GM19023 (cell line): ENCODE data around the gene TMEM238L.

Source experiments
- ATAC-seq: cut with Tn5 transposase; IDR thresholded peaks from one replicate; pipeline ENCODE4 v1.9.1; 2021; ENCODE audit warnings: mild to moderate bottlenecking, moderate library complexity; ENCODE audit not compliant: unreplicated experiment

The TMEM238L gene

DNA sequence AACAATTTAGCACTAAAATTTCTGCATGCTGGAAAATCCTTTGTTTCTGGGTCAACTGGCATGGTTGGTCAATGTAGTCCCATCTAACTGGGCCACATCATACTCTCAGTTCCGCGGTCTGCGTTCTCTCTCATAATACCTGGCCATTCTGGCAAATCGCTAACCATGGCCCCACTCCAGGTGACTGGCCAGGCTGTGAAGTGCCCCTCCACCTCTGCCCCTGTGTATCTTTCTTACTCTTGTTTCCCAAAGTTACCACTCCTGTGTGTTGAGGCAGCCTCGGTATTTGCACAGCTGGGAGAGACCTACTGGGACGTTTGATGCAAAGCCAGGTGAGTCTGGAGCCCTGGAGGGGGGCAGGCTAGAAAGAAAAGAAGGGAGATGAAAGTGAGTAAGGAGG lies 2.0 kb upstream of the TMEM238L start:
- no peak for ATAC-seq

DNA sequence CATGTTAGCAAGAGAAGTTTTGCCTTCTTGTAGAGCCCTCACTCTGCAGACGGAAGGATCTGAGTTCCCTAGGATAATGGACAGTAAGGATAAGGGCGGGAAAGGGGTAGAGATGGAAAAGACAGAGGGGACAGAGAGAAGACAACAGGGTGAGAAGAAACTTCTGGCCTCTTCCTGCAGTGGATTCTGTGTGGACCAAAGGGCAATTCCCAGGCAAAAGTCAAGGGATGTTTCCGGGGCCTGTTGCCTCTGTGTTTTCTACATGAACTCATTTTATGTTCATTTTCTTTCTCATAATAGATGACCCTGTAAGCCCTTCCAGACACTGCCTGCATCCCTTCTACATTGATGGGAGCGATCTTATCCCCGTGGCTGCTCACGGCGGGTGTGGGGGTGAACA lies 647 bp upstream of the TMEM238L start:
- ATAC-seq = no peak

DNA sequence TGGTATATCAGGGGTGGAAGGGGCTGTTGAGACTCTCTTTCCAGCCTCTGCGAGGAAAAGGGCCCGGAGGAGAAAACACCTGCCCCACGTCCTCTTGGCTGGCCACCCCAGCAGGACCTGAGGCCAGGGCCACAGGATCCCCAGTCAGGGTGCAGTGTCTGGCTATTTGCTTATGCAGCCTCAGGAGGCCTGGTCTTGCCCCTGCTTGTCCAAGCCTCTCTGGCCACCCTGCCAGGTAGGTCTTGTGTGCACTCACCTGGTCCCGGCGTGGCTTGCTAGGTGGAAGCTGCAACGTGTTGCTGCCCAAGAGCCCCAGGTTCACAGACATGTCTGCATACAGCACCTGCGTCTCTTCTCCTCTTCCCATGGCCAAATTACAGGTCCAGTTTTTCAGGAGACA lies 549 bp downstream of the TMEM238L start:
- no peak for ATAC-seq

DNA sequence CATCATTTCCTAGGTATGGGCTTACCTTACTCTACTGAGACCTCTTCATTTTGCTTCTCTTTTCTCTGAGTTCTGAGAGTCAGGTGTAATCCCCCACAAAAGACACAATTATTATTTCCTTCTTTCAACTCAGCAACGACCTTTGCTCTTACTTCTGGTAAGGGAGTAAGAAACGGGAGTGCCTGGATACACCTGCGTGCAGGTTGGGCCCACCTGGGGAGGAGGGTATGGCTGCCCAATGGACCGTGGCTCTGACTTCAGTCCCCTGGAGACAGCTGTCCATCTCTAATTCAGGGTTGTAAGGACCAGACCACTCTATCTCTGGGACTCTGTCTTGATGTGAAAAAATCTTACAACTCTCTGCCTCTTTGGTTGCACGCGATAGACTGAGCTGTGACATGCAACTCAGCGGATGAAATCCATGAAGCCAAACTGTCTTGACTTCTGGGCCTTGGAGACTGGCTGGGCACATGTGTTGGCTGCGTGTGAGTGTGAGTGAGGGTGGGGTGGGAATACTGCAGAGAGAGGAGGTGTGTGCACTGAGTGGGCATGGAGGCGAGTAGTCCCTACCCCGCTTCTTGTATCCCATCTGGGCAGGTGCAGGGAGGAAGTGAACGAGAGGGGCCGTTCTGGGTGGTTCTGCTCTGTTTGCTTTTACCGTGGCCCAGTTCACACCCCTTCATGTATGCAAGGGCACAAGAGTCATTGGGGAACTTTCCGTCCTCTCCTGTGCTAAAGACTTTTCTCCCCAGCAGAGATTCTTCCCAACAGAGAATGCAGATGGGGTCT lies 1.2 kb downstream of the TMEM238L start:
- no peak for ATAC-seq

DNA sequence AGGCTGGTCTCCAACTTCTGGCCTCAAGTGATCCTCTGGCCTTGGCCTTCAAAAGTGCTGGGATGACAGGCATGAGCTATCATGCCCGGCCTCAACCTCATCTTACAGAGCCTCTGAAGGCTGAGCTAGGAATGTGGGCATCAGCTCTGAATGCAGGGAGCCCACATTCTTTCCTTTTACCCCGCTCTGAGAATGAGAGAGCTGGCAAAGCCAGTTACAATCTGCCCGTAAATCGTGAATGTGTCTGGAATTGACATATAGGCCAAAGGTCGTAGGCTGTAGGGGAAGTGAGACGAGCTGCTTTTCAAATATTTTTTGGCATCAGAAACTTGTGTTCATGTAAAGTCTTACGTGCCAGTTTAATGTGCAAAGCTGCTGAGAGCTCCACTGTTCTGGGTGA lies 4.5 kb downstream of the TMEM238L start:
- no peak for ATAC-seq

DNA sequence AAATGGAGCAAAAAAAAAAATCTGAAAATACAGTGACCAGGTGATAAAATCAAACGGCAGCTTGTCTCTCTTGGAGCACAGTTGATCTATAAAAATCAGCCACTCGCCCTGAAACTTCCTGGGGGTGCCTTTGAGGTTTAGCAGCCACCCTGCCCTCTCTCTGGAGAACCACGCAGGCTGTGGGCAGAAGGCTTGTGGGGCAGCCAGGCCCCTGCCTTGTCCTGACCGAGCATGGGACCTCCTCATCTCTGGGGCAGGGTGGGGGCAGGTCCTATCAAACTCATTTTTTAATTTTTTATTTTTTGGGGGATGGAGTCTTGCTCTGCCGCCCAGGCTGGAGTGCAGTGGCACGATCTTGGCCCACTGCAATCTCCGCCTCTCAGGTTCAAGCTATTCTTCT lies 5.0 kb downstream of the TMEM238L start:
- no peak for ATAC-seq

DNA sequence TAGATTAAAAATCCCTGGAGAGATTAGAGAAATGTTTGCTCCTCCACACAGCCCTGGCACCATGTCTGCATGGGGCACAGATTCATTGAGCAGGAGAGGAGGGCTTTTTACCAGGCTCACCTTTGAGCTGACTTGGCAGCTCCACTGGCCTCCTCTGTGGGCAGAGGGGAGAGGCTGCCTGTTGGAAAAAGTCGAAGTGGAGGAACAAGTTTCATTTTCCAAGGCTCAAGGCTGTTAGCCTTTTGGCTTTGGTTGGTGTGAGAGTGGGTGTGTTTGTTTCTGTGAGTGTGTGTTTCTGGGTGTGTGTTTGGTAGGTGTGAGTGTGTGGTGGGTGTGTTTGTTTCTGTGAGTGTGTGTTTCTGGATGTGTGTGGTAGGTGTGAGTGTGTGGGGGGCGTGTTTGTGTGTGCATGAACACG lies 5.6 kb downstream of the TMEM238L start:
- ATAC-seq = no peak

DNA sequence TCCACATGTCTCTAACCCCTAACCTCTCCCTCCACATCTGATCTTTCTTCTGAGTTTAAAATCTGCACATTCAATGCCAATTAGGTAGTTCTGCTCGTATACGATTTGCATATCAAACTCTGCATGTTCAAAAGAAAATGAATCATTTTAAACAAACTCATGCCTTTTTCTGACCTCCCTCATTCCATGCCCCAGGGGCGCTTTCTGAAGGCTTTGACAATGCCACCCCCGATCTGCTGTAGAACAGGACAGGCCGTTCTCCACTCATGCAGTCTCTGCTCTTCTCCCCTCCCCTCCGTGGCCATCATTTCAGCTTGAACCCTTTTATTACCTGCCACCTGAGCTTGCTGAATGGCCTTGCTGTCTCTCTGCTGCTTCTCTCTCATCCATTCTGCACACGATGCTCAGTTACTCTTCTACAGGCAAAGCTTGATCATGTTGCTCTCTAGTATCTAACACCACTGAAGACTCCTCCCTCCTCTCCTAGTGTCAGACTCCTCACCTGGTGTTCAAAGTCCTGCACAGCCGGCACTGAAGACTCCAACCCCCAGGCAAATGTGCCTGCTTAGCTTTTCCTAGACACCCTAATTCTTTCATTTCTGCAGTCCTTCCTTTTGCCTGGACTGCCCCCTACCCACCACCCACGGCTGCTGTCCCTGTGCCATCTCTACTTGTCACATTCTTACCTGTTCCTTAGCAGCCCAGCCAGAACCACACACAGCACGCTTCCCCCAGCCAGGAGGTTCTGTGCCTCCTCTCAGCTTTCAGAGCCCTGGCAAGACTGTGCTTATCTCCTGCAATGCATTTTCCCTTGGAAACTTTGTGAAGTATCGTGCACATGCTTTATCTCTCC lies 6.2 kb downstream of the TMEM238L start:
- no peak for ATAC-seq

DNA sequence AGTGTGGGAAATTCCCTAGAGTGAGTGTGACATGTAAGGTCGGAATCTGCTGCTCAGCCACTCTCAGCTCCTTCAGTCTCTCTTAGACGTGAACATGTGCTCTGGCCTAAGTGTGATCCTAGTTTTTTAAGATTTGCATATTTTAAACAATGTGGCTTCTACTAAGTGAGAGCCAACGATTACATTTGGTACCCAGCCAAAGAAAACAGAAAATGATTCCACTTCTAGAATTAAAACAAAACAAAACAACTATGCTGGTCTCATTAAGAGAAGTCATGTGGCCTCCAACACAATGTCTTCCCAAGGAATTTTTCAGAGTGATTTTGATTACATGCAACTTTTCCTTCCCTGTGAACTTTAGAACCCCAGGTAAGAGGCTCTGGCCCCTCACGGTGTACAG lies 10.1 kb downstream of the TMEM238L start:
- no peak for ATAC-seq

DNA sequence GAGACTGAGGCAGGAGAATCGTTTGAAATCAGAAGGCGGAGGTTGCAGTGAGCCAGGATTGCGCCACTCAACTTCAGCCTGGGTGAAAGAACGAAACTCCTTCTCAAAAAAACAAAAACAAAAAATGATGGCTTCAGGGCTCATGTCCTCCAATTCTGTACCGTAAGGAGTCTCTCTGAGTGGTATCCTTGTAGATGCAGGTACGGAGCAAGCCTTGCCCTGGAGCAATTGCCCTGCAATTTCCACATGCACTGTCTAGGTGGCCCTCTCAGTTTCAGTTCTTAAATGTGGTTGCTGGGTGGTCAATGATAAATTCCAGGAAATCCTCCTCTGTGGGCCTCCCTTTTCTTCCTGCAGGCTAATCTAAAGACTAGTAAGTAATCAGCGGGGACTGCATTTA lies 10.6 kb downstream of the TMEM238L start:
- ATAC-seq = no peak

DNA sequence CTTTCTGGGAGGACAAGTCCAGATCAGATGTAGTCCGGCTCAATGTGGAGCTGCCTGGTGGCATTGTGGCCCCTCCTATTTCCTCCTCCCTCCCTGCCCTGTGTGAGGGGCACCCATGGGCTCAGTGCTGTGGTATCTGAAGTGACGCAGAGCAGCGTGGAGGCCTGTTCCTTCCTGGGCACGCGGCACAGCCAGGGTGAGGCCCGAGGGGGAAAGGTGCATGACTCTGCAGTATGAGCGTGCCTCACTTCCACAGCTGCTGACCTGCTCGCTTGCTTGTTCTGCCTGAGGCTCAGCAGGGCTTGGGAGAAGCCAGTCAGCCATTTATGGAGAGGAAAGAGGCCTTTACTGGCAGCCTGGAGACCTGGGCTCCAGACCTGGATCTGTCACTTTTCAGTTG lies 11.7 kb downstream of the TMEM238L start:
- no peak for ATAC-seq

DNA sequence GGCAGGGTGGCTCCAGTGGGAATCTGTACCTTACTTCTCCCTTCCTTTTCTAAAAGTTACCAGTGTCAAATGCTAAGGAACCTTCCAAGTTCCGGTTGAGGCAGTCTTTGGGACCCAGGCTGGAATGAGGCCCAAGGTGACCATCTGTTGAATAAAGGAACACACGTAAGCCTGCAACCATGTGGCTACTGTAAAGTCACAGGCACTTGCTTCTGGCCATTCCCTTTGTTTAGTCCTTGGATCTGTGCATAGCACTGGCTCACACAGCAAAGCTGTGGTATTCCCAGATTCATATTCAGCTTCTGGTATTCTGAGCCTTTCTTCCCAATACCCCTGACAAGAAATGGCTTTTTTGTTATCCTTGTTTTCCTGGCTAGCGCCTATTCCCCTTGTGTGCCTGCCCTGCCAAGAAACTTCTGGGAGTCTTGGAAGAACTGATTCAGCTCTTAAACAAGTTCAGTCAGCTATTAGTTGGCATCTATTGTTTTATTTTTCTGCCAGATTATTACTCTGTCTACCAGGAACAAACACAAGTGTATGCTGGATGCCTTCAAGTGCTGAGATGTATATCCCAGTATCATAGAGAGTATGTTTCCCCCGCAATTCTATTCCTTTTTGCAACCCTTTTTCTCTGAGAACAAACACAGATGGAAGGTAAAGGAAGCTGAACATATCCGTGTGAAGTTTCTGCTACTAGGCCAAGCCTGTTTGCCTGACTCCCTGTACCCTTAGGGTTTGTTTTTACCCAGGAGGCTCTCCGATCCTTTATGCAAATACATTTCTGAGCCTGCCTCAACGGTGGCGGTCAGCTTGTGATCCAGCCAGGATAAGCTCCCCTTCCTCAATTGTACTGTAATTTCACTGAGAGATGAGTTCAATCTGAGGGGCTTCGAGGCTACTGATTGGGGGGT lies 13.2 kb downstream of the TMEM238L start:
- ATAC-seq = no peak

DNA sequence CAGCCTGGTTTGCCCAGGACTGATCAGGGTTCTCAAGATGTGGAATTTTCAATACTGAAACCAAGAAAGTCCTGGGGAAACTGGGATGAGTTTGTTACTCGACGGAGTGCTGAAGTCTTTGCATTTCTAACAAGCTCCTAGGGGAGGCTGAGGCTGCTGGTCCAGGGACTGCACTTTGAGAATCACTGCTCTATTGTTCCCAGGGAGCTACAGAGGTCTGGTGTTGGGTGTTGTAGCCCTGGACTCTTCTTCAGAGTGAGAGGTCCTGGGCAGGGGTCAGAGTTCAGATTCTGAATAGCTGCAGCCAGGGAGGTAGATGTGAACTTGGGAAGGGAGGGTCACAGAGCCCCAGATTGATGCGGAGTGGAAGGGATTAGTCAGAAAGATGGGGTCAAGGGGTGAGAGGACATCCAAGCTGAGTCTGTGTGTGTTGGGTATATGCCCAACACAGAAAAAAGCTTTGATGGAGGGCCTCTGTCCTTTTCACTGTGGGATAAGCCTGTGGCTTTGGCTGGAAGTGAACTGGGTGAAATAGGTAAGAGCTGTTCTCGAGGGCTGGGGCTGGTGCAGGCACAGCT lies 14.1 kb downstream of the TMEM238L start:
- ATAC-seq = no peak

DNA sequence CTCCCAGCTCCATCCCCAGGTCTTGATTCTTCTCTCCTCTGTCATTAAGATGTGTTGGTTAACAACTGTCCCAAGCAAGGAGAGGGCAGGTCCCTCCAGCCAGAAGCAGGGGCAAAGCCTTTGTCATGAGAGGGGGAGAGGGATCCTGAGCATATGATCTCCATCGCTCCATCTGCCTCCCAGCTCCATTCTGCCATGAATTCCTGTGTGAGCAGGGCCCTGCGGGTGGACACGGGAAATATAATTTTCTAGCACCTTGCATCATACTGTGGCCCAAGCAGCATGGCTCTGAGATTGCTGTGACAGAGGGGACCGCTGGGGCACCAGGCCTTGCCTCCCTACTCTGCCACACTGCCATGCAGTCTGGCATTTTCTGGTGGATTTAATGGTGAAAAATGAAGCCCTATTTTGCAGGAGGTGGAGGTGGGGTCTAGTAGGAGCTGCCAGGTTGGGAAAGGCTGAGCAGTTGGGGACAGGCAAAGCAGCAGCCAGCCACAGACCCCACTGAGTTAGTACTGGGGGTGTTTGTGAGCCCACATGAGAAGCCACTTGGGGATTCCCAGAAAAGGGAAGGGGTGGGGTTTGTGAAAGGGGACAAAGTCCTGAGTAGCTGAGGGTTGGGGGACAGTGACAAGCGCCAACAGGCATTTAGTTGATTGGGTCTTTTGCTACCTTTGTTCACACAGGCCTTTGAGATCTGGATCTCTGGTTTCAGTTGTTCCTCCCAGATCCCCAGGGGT lies 16.4 kb downstream of the TMEM238L start:
- no peak for ATAC-seq

DNA sequence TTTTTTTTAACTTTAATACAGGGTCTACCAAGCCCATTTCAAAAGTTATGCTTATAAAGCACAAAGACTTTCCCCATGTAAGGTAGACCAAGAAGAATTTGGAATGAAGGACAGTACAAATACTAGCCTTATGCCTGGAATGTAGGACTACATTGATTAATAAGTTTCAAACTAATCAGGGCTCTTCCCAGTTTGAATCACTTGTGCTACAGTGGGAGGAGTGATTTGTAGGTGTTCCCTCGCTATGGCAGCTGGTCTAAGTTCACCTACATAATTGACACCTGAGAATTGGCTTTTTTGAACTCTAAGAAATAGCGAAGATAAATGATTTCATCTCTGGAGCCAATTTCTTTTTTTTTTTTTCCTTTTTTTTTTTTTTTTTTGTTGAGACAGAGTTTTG lies 18.6 kb downstream of the TMEM238L start:
- ATAC-seq = no peak

DNA sequence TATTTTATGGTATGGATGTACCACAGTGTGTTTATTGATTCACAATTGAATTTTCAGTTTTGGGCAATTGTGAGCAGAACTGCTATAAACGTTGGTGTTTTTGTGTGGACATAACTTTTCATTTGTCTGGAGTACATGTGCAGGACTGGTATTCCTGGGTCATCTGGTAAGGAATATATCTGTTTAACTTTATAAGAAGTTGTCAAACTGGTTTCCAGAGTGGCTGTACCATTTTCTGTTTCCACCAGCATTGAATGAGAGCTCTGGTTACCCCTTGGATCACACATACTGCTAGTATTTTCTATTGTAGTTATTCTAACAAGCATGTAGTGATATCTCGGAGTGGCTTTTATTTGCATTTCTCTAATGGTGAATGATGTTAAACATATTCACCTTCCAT lies 24.3 kb downstream of the TMEM238L start:
- no peak for ATAC-seq

DNA sequence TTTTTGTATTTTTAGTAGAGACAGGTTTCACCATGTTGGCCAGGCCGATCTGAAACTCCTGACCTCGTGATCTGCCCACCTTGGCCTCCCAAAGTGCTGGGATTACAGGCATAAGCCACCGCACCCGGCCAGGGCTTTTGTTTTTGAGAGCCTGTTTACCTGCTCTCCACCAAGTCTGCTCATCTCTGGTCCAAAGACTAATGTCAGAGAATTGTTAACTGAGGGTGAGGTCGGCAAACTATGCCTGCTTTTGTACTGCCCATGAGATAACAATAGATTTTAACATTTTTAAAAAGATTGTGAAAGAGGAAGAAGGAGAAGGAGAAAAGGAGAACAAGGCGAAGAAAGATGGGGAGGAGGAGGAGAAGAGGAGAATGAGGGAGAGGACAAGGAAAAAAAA lies 26.0 kb downstream of the TMEM238L start:
- no peak for ATAC-seq

DNA sequence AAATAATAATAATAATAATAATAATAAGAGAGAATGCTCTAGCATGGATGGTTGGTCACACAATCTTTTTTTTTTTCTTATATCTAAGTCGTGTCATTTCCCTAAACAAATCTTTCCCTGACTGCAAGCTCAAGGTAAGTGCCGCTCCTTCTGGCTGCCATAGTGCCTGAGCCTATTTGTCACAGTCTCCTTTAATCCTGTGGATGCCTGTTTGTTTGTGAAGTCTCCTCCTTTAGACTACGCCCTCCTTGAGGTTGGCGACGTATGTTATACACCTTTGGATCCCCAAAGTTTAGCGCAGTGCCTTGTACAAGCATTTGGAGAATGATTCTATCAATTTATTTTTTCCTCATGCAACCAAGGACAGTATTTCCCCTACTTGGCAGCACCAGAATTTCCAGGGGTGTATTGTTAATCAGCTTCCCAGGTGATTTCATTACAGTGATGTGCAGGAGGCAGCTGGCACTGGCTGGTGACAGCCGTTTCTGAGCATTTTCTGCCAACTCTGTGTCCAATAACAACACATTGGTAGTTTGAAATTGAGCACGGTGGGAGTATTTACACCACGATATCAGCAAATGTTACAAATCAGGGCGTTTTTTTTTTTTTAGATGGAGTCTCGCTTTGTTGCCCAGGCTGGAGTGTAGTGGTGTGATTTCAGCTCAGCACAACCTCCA lies 26.6 kb downstream of the TMEM238L start:
- no peak for ATAC-seq

DNA sequence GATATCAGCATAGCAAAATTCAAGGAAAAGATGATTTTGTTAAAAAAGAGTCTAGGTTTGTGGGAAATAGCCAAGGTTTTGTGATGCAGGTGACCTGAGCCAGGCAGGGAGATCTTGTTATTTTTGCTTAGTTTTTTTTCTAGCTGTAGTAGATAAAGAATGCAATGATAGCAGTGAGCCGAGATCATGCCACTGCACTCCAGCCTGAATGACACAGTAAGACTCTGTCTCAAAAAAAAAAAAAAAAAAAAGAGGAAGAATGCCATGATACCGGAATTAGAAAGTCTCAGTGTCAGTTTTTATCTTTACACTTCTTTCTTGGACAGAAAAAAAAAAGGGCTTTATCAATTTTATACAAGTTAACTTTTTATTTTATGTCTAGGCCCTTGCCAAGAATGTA lies 27.5 kb downstream of the TMEM238L start:
- no peak for ATAC-seq
